Peyer's patch (tissue), 4 donors: ENCODE data around the gene TRIM8.

Source experiments
- POLR2A ChIP-seq, 2 donors: fragments of 450-650 bp; IDR thresholded peaks; one replicate each; pipeline ENCODE4 v1.5.1; 2017; ENCODE audit warnings: antibody characterized with exemption in 2 of 2, mild to moderate bottlenecking in 2 of 2, moderate library complexity in 2 of 2
- TF ChIP-seq, protein P1 (sequence below), 6 experiments: fragments of 450-650 bp in 4 of 6; fragments of 200-600 bp in 2 of 6; sonication (generic) in 1 of 6; IDR thresholded peaks; one replicate each; pipeline ENCODE4 v1.5.1; 2017 to 2019; ENCODE audit warnings: antibody characterized with exemption in 6 of 6, mild to moderate bottlenecking in 3 of 6, moderate library complexity in 1 of 6

DNA sequence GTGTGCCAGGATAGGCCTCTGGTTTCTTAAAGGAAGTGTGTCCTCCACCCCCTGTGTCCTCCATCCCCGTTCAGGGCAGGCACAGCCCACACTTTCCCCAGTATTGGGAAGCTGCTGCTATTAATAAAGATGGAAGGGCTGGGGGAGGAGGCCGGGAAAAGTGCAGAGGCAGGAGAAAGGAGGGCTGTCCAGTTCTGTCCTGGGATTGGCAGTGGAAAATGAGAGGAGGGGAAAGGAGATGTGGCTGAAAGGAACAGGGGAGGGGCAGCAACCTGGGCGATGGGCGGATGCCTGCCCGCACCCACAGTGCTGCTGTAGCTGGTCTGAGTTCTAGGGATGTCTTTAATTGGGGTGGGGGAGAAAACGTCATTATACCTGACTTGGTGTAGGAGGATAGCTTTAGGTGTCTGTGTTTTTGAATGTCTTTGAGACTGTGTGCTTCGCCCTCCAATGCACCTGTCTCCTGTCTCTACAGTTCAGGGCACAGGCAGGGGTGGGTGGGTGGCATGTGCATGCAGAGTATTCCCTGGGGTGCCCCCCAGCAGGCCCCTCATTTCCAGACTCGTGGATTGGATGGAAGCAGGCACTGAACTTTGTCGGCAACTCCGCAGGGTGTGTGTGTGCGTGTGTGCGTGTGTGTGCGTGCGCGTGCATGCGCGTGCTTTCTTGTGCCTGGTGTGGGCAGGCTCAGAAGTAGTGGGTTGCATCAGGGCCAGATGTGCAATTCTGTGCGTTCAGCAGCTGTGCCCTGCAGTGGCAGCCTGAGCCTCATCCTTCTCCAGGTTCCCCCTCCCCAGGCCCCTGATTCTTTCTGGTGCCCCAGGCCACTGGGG lies 2.5 kb downstream of the TRIM8 start:
- TF ChIP-seq, protein P1, sequence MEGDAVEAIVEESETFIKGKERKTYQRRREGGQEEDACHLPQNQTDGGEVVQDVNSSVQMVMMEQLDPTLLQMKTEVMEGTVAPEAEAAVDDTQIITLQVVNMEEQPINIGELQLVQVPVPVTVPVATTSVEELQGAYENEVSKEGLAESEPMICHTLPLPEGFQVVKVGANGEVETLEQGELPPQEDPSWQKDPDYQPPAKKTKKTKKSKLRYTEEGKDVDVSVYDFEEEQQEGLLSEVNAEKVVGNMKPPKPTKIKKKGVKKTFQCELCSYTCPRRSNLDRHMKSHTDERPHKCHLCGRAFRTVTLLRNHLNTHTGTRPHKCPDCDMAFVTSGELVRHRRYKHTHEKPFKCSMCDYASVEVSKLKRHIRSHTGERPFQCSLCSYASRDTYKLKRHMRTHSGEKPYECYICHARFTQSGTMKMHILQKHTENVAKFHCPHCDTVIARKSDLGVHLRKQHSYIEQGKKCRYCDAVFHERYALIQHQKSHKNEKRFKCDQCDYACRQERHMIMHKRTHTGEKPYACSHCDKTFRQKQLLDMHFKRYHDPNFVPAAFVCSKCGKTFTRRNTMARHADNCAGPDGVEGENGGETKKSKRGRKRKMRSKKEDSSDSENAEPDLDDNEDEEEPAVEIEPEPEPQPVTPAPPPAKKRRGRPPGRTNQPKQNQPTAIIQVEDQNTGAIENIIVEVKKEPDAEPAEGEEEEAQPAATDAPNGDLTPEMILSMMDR (IDR thresholded peaks at IDR 0.05): no peak
- TF ChIP-seq POLR2A (IDR thresholded peaks at IDR 0.05): no peak
